SK-N-SH (cell line): ENCODE measurements around the gene IGDCC3. TPM values are rescaled to one million over a fixed set of nuclear protein-coding genes. Genes with fewer than 3 reads are reported as not detected.

Experiments
- CTCF ChIA-PET: fragments of 300-600, 350-600 bp; formaldehyde crosslinking; extraction: SDS; loops from one replicate; lab custom pipeline; 2021; lab: Yijun Ruan, JAX
- POLR2A ChIA-PET: fragments of 350-600 bp; sonication (Branson Sonifier 250); formaldehyde crosslinking; extraction: SDS; loops from one replicate; lab custom pipeline; 2020; ENCODE audit warnings: antibody characterized with exemption, inconsistent platforms; lab: Yijun Ruan, JAX
- DNase-seq: peaks from one replicate; pipeline ENCODE4 v3.0.0; 2012
- H2AFZ ChIP-seq: fragments of 200-600 bp; sonication (generic); 2 replicates; pipeline ENCODE4 v1.8.1; 2016; ENCODE audit warnings: antibody characterized with exemption, mild to moderate bottlenecking, low read depth
- H3F3A ChIP-seq: fragments of 200-600 bp; sonication (generic); replicated peaks from 2 replicates; pipeline ENCODE3; 2016; ENCODE audit warnings: antibody characterized with exemption, mild to moderate bottlenecking; ENCODE audit not compliant: insufficient read depth
- H3K27ac ChIP-seq, 2 experiments: fragments of 200-500 bp in 1 of 2; fragments of 200-600 bp in 1 of 2; sonication (Bioruptor generic) in 1 of 2; sonication (generic), shearing (Covaris generic) in 1 of 2; 2 replicates each; pipeline versions ENCODE4 v1.5.1 to v1.6.1; 2014 to 2016; ENCODE audit warnings: low read depth in 2 of 2, inconsistent platforms in 1 of 2, low read length in 1 of 2, mild to moderate bottlenecking in 1 of 2, mixed read lengths in 1 of 2
- H3K27me3 ChIP-seq: fragments of 200-600 bp; sonication (generic), shearing (Covaris generic); 2 replicates; pipeline ENCODE4 v1.6.1; 2016; ENCODE audit warnings: mixed run types; ENCODE audit not compliant: insufficient read depth
- H3K36me3 ChIP-seq, 2 experiments: fragments of 200-500 bp in 1 of 2; fragments of 200-600 bp in 1 of 2; sonication (Bioruptor generic) in 1 of 2; sonication (generic) in 1 of 2; replicated peaks in 1 of 2; 2 replicates each; pipeline versions ENCODE3 to v1.5.1; 2014 to 2016; ENCODE audit warnings: low read length in 1 of 2, mild to moderate bottlenecking in 1 of 2; ENCODE audit not compliant: insufficient read depth in 2 of 2, control insufficient read depth in 1 of 2
- H3K4me1 ChIP-seq, 2 experiments: fragments of 200-500 bp in 1 of 2; fragments of 200-600 bp in 1 of 2; sonication (Bioruptor generic) in 1 of 2; sonication (generic), shearing (Covaris generic) in 1 of 2; 2 replicates each; pipeline versions ENCODE4 v1.5.1 to v1.6.1; 2014 to 2016; ENCODE audit warnings: low read depth in 1 of 2, low read length in 1 of 2, mixed run types in 1 of 2; ENCODE audit not compliant: insufficient read depth in 2 of 2, control insufficient read depth in 1 of 2
- H3K4me2 ChIP-seq: fragments of 200-600 bp; sonication (generic), shearing (Covaris generic); 2 replicates; pipeline ENCODE4 v1.6.1; 2017; ENCODE audit warnings: mixed run types
- H3K4me3 ChIP-seq, 2 experiments: fragments of 200-500 bp in 1 of 2; fragments of 200-600 bp in 1 of 2; sonication (Bioruptor generic) in 1 of 2; sonication (generic), shearing (Covaris generic) in 1 of 2; 2 replicates each; pipeline versions ENCODE4 v1.5.1 to v1.8.1; 2014 to 2016; ENCODE audit warnings: low read depth in 2 of 2, inconsistent platforms in 1 of 2, low read length in 1 of 2, mild to moderate bottlenecking in 1 of 2, mixed read lengths in 1 of 2, moderate library complexity in 1 of 2
- H3K79me2 ChIP-seq: fragments of 200-600 bp; sonication (generic); 2 replicates; pipeline ENCODE4 v1.8.1; 2017; ENCODE audit warnings: mild to moderate bottlenecking; ENCODE audit not compliant: insufficient read depth
- H3K9ac ChIP-seq: fragments of 200-600 bp; sonication (generic); 2 replicates; pipeline ENCODE4 v1.6.1; 2017; ENCODE audit warnings: mixed run types
- H3K9me2 ChIP-seq: fragments of 200-600 bp; sonication (generic); 2 replicates; pipeline ENCODE4 v1.6.1; 2017; ENCODE audit warnings: mixed run types
- H3K9me3 ChIP-seq: fragments of 200-600 bp; sonication (generic); 2 replicates; pipeline ENCODE4 v1.6.1; 2017; ENCODE audit warnings: mixed run types, mild to moderate bottlenecking, moderate library complexity
- H4K20me1 ChIP-seq: fragments of 200-600 bp; sonication (generic); 2 replicates; pipeline ENCODE4 v1.6.1; 2017; ENCODE audit warnings: mild to moderate bottlenecking, mixed run types; ENCODE audit not compliant: insufficient read depth
- CHD2 ChIP-seq: fragments of 150-350 bp; IDR thresholded peaks from 2 replicates; pipeline ENCODE4 v1.6.1; 2018; ENCODE audit warnings: low read length; ENCODE audit not compliant: partially characterized antibody
- CTCF ChIP-seq: fragments of 200-600 bp; sonication (generic); IDR thresholded peaks from 2 replicates; pipeline ENCODE4 v1.6.1; 2017; ENCODE audit warnings: antibody characterized with exemption, mild to moderate bottlenecking, moderate library complexity
- MAX ChIP-seq: IDR thresholded peaks from 2 replicates; pipeline ENCODE4 v1.4.0; 2012; ENCODE audit warnings: low read depth
- MXI1 ChIP-seq: IDR thresholded peaks from 2 replicates; pipeline ENCODE4 v1.6.1; 2012; ENCODE audit warnings: mild to moderate bottlenecking, low read depth, low read length, improper control_type of control experiment
- NRF1 ChIP-seq: IDR thresholded peaks from 2 replicates; pipeline ENCODE4 v1.6.1; 2012; ENCODE audit warnings: low read depth, mild to moderate bottlenecking, low read length
- RAD21 ChIP-seq: IDR thresholded peaks from 2 replicates; pipeline ENCODE4 v1.6.1; 2012; ENCODE audit warnings: mild to moderate bottlenecking, low read length
- RXRA ChIP-seq: IDR thresholded peaks from 2 replicates; pipeline ENCODE4 v1.4.0; 2012; ENCODE audit warnings: low read depth, mild to moderate bottlenecking, borderline replicate concordance
- SIN3A ChIP-seq: IDR thresholded peaks from 2 replicates; pipeline ENCODE4 v1.6.1; 2012; ENCODE audit warnings: low read depth, mild to moderate bottlenecking, low read length, moderate library complexity, borderline replicate concordance
- SMC3 ChIP-seq: IDR thresholded peaks from 2 replicates; pipeline ENCODE4 v1.6.1; 2012; ENCODE audit warnings: low read depth, low read length, improper control_type of control experiment
- YY1 ChIP-seq: IDR thresholded peaks from 2 replicates; pipeline ENCODE4 v1.4.0; 2012; ENCODE audit warnings: low read depth, mild to moderate bottlenecking
- WGBS: methylation state at CpG from one replicate; pipeline ENCODE4 v1.1.6; 2017; ENCODE audit warnings: low lambda C conversion rate; 5-methylcytosine and 5-hydroxymethylcytosine counted together
- polyA plus RNA-seq, 3 experiments: library from polyadenylated mRNA; depleted of rRNA; stranded (reverse); fragments of >200 nt; gene quantifications; 2 replicates each; pipeline ENCODE4 v1.2.3, GENCODE V29; 2012
- TF ChIP-seq, protein P1 (sequence below): IDR thresholded peaks from 2 replicates; pipeline ENCODE4 v1.4.0; 2012; ENCODE audit warnings: low read depth, borderline replicate concordance

IGDCC3 gene
- polyA plus RNA-seq, 1 of the 3 experiments (the other 2 are of a cell fraction) = 0.43 TPM

GRCh38 chr15:65384895-65385869 is 7.4 kb upstream of the IGDCC3 start:
- ChIA-PET POLR2A (interaction anchor here (0.5 to 1.9 kb wide), 2 partner anchors 47 to 80 kb away, joined by 4 to 8 read pairs; partner anchors contain the start of gene RNU5B-1), CTCF (interaction anchor here (0.5 to 37.1 kb wide), 35 partner anchors 9 to 235 kb away, joined by 3 to 969 read pairs (median 5); partner anchors contain the start of gene RNU5B-1)
- Histone ChIP-seq H3K27me3 (peaks cover 3% of the 10 kb centered on the region; the same call in 1 of the 2 replicates), H3K4me3 (peak overlapping the region; percentile 17 to 50; a peak in 2 of 4 replicates), H3F3A (peaks cover 4% of the 10 kb centered on the region), H3K9me2 (no peaks in the 10 kb centered on the region), H3K4me2 (peak overlapping the region; percentile 48; the same call in 1 of the 2 replicates), H3K79me2 (no peaks in the 10 kb centered on the region), H3K9ac (no peak overlapping the region), H3K9me3 (no peaks in the 10 kb centered on the region), H3K4me1 (peaks cover 0 to 24% of the 10 kb centered on the region in 2 experiments; a peak in 1 of 4 replicates), H3K36me3 (no peaks in the 10 kb centered on the region), H4K20me1 (no peaks in the 10 kb centered on the region), H2AFZ (peak overlapping the region; percentile 62; the same call in 1 of the 2 replicates), H3K27ac (no peak overlapping the region)
- DNase-seq = peak; percentile 93
- WGBS = 20% methylated on average over 31 of the region's 43 CpGs
- TF ChIP-seq NRF1 = peak; percentile 40; the same call in 1 of the 2 replicates
- no peak for TF ChIP-seq YY1
- TF ChIP-seq, protein P1, sequence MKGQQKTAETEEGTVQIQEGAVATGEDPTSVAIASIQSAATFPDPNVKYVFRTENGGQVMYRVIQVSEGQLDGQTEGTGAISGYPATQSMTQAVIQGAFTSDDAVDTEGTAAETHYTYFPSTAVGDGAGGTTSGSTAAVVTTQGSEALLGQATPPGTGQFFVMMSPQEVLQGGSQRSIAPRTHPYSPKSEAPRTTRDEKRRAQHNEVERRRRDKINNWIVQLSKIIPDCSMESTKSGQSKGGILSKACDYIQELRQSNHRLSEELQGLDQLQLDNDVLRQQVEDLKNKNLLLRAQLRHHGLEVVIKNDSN = no peak
- peak; percentile 100 for TF ChIP-seq SMC3
- TF ChIP-seq RAD21 = peak; percentile 99
- TF ChIP-seq SIN3A = peak; percentile 81
- peak; percentile 18 for TF ChIP-seq CHD2
- TF ChIP-seq MAX = peak; percentile 86
- TF ChIP-seq CTCF = peak; percentile 83
- no peak for TF ChIP-seq RXRA
- peak; percentile 90 for TF ChIP-seq MXI1
